ENCODE results near the gene SYT1.

The SYT1 gene

DNA sequence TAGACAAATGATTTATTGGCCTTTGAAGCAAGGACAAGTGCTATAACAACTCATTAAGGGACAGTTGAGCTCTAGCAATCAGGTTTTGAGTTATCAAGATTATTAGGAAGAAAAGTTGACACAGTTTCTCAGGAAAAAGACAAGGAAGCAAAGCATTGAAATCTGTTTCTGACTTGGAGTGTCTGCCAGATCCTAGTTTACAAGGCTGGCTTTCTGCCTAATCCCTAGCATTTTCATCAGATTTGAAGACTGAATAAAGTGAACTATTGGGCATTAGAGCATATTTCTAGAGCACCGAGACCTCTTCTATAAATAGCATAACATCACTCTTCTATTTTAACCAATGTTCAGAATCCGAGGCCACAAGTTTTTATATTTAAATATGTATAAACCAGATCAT, 7.0 kb downstream of the SYT1 start:
- H3K4me3 ChIP-seq (ENCODE audit: low read depth, low read length): no peak overlapping the region
- TF ChIP-seq, protein P1, sequence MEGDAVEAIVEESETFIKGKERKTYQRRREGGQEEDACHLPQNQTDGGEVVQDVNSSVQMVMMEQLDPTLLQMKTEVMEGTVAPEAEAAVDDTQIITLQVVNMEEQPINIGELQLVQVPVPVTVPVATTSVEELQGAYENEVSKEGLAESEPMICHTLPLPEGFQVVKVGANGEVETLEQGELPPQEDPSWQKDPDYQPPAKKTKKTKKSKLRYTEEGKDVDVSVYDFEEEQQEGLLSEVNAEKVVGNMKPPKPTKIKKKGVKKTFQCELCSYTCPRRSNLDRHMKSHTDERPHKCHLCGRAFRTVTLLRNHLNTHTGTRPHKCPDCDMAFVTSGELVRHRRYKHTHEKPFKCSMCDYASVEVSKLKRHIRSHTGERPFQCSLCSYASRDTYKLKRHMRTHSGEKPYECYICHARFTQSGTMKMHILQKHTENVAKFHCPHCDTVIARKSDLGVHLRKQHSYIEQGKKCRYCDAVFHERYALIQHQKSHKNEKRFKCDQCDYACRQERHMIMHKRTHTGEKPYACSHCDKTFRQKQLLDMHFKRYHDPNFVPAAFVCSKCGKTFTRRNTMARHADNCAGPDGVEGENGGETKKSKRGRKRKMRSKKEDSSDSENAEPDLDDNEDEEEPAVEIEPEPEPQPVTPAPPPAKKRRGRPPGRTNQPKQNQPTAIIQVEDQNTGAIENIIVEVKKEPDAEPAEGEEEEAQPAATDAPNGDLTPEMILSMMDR (conservative IDR thresholded peaks at IDR 0.05; ENCODE audit: low read depth, low read length): no peak
- no peak for DNase-seq (ENCODE audit: low read depth)

DNA sequence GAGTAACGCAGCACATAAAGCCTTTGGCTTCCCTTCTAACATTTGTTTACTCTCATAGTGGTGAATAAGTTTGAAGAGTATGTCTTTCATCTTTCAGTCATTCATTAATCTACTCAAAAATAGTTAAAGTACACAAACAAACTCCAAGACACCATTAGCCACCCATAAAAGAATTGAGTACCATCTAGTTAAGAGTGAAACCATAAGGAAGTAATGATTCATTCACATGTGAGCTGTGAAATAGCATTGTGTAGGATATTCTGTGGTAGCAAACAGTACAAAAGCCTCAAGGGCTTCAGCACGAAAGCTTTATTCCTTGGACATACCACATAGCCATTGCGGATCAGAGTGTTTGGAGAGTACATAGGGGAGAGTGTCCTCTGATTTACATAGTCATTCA, 13.9 kb downstream of the SYT1 start:
- TF ChIP-seq, protein P1 (conservative IDR thresholded peaks at IDR 0.05; ENCODE audit: low read depth, low read length): no peak
- no peak for DNase-seq (ENCODE audit: low read depth)
- no peak overlapping the region for H3K4me3 ChIP-seq (ENCODE audit: low read depth, low read length)

DNA sequence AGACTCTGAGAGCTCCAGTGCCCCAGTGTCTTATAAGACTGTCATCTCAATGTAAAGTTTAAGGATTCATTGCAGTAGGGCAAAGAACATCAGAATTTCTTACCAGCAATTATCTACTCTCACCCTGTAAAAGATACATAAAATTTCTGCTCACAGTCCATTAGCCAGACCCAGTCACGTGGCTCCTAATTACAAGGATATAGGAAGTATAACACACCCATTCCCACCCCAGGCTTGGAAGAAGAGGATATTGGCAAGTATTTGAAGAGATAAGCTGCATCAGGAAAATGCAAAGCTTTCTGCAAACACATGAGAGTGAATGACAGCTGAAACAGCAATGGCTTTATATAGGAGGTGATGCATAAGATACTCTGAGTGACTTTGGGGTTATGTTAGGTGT, 14.3 kb downstream of the SYT1 start:
- no peak for DNase-seq (ENCODE audit: low read depth)
- H3K4me3 ChIP-seq (ENCODE audit: low read depth, low read length): no peak overlapping the region
- TF ChIP-seq, protein P1 (conservative IDR thresholded peaks at IDR 0.05; ENCODE audit: low read depth, low read length): no peak

DNA sequence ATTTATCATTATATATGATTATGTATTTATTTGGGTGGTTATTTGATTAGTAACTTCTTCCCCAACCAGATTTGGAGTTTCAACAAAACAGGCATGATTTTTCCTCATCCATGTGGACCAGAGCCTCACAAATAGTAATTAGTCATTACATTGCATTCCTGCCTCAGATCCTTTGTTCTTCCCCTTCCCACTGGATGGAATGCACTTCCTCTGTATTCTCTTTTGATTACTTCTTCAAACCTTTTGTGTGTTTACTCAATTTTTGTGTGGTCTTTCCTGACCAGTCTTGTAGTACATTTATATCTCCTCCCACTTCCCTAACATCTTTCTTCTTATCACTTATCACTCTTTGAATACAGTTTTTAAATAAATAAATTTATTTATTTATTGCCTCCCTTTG, 15.5 kb downstream of the SYT1 start:
- TF ChIP-seq, protein P1 (conservative IDR thresholded peaks at IDR 0.05; ENCODE audit: low read depth, low read length): no peak
- peak; percentile 15 for DNase-seq (ENCODE audit: low read depth)
- H3K4me3 ChIP-seq (ENCODE audit: low read depth, low read length): no peak overlapping the region

DNA sequence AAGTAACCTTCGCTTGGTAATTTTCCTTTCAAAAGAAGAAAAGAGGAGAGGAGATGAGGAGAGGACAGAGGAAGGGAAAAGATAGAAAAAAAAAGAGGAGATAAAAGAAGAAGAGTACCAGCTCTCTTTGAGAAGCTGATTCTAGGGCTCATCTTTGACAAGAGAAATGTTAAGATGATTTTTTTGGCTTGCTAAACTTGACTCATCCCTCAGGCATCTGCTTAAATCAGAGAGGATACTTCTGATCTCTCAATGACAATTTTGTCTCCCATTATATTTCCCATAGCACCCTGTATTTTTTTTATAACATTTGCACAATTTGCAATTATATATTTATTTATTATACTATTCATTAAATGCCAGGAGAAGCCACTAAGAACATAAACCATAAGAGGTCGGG, 17.1 kb downstream of the SYT1 start:
- no peak overlapping the region for H3K4me3 ChIP-seq (ENCODE audit: low read depth, low read length)
- TF ChIP-seq, protein P1 (conservative IDR thresholded peaks at IDR 0.05; ENCODE audit: low read depth, low read length): no peak
- peak; percentile 28 for DNase-seq (ENCODE audit: low read depth)

DNA sequence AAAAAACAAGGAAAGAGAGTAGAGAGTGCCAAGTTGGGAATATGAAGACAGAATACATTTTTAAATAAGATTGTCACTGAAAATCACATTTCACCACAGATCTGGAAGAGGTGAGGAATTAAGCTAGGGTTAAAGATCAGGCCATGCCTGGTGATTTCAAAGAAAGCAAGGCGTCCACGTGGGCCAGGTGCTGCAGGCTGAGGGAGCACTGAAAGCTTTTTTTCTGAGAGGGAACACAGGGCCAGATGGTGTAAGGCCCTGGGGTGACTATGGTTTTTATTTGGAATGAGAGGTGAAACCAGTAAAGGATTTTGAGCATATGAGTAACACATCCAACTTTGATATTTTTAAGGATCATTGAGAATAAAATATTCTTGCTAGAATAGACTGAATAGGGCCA, 20.9 kb downstream of the SYT1 start:
- TF ChIP-seq, protein P1 (conservative IDR thresholded peaks at IDR 0.05; ENCODE audit: low read depth, low read length): no peak
- no peak overlapping the region for H3K4me3 ChIP-seq (ENCODE audit: low read depth, low read length)
- no peak for DNase-seq (ENCODE audit: low read depth)

DNA sequence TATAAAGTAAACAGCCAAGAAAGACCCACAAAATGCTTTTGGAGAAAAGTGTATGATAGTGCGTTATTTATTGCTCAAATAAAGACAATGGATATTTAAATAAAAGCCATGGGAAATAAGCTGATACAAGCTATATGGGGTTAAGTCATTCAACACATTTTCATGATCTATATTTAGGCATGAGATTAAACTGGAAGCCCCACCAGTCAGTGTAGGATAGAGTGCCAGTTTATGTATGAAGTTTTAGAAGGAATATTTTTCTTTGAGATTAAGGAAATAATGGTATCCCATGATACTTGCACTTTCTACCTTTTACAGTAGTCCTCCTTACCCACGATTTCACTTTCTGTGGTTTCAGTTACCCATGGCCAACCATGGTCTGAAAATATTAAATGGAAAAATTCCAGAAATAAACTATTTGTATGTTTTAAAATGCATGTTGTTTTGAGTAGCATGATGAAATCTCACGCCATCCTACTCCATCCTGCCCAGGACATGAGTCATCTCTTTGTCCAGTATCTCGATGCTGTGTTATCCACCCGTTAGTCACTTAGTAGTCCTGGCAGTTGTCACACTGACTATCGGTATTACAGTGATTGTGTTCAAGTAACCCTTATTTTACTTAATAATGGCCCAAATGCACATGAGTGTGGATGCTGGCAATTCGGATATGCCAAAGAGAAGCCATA, 22.3 kb downstream of the SYT1 start:
- peak; percentile 89 for DNase-seq (ENCODE audit: low read depth)
- TF ChIP-seq, protein P1 (conservative IDR thresholded peaks at IDR 0.05; ENCODE audit: low read depth, low read length): no peak
- H3K4me3 ChIP-seq (ENCODE audit: low read depth, low read length): peak overlapping the region; percentile 35
